ENCODE results near the gene GALNT15. TPM values are rescaled to one million over a fixed set of nuclear protein-coding genes. Genes with fewer than 3 reads are reported as not detected.

The GALNT15 gene
- total RNA-seq, 1 experiment from 2014 or later, result not detected

- DNase-seq (ENCODE audit: low spot score), result no peak
Measured at GRCh38 chr3:16224325-16224724, 49.8 kb downstream of the GALNT15 start.

- no peak for DNase-seq (ENCODE audit: low spot score)
Measured at GRCh38 chr3:16227566-16227965, 53.1 kb downstream of the GALNT15 start.

GRCh38 chr3:16229681-16230080 lies 55.2 kb downstream of the GALNT15 start:
- DNase-seq (ENCODE audit: low spot score), result no peak

- DNase-seq (ENCODE audit: low spot score), result no peak
Measured at GRCh38 chr3:16231983-16232382, 57.5 kb downstream of the GALNT15 start.

- no peak for DNase-seq (ENCODE audit: low spot score)
Measured at GRCh38 chr3:16233806-16234205, 59.3 kb downstream of the GALNT15 start.

- no peak for DNase-seq (ENCODE audit: low spot score)
Measured at GRCh38 chr3:16234281-16234680, 59.8 kb downstream of the GALNT15 start.

GRCh38 chr3:16236030-16236639 lies 61.7 kb downstream of the GALNT15 start:
- DNase-seq (ENCODE audit: low spot score), result no peak

- no peak for DNase-seq (ENCODE audit: low spot score)
Measured at GRCh38 chr3:16236856-16237393, 62.4 kb downstream of the GALNT15 start.

- DNase-seq (ENCODE audit: low spot score), result no peak
Measured at GRCh38 chr3:16239086-16239770, 64.7 kb downstream of the GALNT15 start.

- no peak for DNase-seq (ENCODE audit: low spot score)
Measured at GRCh38 chr3:16239780-16240179, 65.3 kb downstream of the GALNT15 start.

GRCh38 chr3:16240229-16241023 lies 65.9 kb downstream of the GALNT15 start:
- peak; percentile 42 for DNase-seq (ENCODE audit: low spot score)

- DNase-seq (ENCODE audit: low spot score), result no peak
Measured at GRCh38 chr3:16241225-16241624, 66.7 kb downstream of the GALNT15 start.

GRCh38 chr3:16242177-16242576 lies 67.7 kb downstream of the GALNT15 start:
- no peak for DNase-seq (ENCODE audit: low spot score)

- peak; percentile 33 for DNase-seq (ENCODE audit: low spot score)
Measured at GRCh38 chr3:16243706-16244490, 69.4 kb downstream of the GALNT15 start.

GRCh38 chr3:16245609-16246008 lies 71.1 kb downstream of the GALNT15 start:
- DNase-seq (ENCODE audit: low spot score), result no peak

GRCh38 chr3:16247282-16248061 lies 73.0 kb downstream of the GALNT15 start:
- DNase-seq (ENCODE audit: low spot score), result peak; percentile 81

GRCh38 chr3:16248556-16248955 lies 74.1 kb downstream of the GALNT15 start:
- DNase-seq (ENCODE audit: low spot score), result no peak

GRCh38 chr3:16249336-16249735 lies 74.9 kb downstream of the GALNT15 start:
- DNase-seq (ENCODE audit: low spot score), result peak; percentile 41

GRCh38 chr3:16249886-16250285 lies 75.4 kb downstream of the GALNT15 start:
- no peak for DNase-seq (ENCODE audit: low spot score)

- no peak for DNase-seq (ENCODE audit: low spot score)
Measured at GRCh38 chr3:16251316-16252085, 77.0 kb downstream of the GALNT15 start.

Data from A172 (cell line).